Measurements from ENCODE around the gene ZNF70.

The ZNF70 gene

GRCh38 chr22:23783265-23784150, 32.6 kb upstream of the ZNF70 start:
- 84% methylated on average over 15 of the region's 15 CpGs for WGBS
- H3K27me3 ChIP-seq (ENCODE audit: control insufficient read depth in 1 of 2, insufficient read depth in 1 of 2, low read length in 2 of 2), result no peaks in the 10 kb centered on the region
- peak overlapping the region; percentile 11 to 86 for H3K18ac ChIP-seq (ENCODE audit: low read depth in 1 of 2, low read length in 2 of 2)
- H2AFZ ChIP-seq (ENCODE audit: low read depth, low read length), result no peak overlapping the region
- peak overlapping the region in 1 of 2 experiments; percentile 5 for H3K14ac ChIP-seq (ENCODE audit: low read length in 2 of 2)
- H3K4me1 ChIP-seq (ENCODE audit: control insufficient read depth, insufficient read depth, low read depth, low read length), result peaks cover 34% of the 10 kb centered on the region
- DNase-seq, result no peak
- no peak overlapping the region for H3K9ac ChIP-seq (ENCODE audit: low read length)
- H3K79me1 ChIP-seq (replicated peaks; ENCODE audit: low read length, poor library complexity, severe bottlenecking), result peaks cover 1% of the 10 kb centered on the region
- peak overlapping the region; percentile 94 for H2AK5ac ChIP-seq (ENCODE audit: low read length, severe bottlenecking)
- H2BK15ac ChIP-seq (ENCODE audit: low read depth, poor library complexity, severe bottlenecking), result peak overlapping the region; percentile 60
- peak overlapping the region in 1 of 2 experiments; percentile 9 for H3K4ac ChIP-seq (ENCODE audit: low read depth in 1 of 2, low read length in 2 of 2)
- no peaks in the 10 kb centered on the region for H3K9me3 ChIP-seq (ENCODE audit: control insufficient read depth, low read length)
- H4K8ac ChIP-seq (ENCODE audit: low read length), result peak overlapping the region; percentile 51
- peak overlapping the region; percentile 17 for H3K27ac ChIP-seq (ENCODE audit: low read length, poor library complexity, severe bottlenecking)
- H2BK5ac ChIP-seq (ENCODE audit: low read depth, low read length, poor library complexity, severe bottlenecking), result no peak overlapping the region
- peak overlapping the region; percentile 38 to 87 for H2BK12ac ChIP-seq (ENCODE audit: low read length in 2 of 2)
- no peak overlapping the region for H3K4me2 ChIP-seq (ENCODE audit: low read length, poor library complexity, severe bottlenecking)
- no peak overlapping the region for H3K23ac ChIP-seq (ENCODE audit: low read length in 2 of 2)
- H2BK120ac ChIP-seq (ENCODE audit: low read depth, low read length), result no peak overlapping the region
- H4K91ac ChIP-seq (ENCODE audit: low read length), result peak overlapping the region; percentile 64
- peaks cover 0 to 15% of the 10 kb centered on the region in 2 experiments for H3K36me3 ChIP-seq (ENCODE audit: control insufficient read depth in 1 of 2, insufficient read depth in 2 of 2, low read depth in 1 of 2, low read length in 2 of 2)
- no peak overlapping the region for H3K4me3 ChIP-seq (ENCODE audit: insufficient read depth in 1 of 2, low read depth in 1 of 2, low read length in 2 of 2)

- no peak overlapping the region for H3K4me3 ChIP-seq (ENCODE audit: insufficient read depth in 1 of 2, low read depth in 1 of 2, low read length in 2 of 2)
- H3K9ac ChIP-seq (ENCODE audit: low read length), result no peak overlapping the region
- H2BK5ac ChIP-seq (ENCODE audit: low read depth, low read length, poor library complexity, severe bottlenecking), result no peak overlapping the region
- H3K4me1 ChIP-seq (ENCODE audit: control insufficient read depth, insufficient read depth, low read depth, low read length), result peaks cover 38% of the 10 kb centered on the region
- H2AK5ac ChIP-seq (ENCODE audit: low read length, severe bottlenecking), result peak overlapping the region; percentile 8
- H2AFZ ChIP-seq (ENCODE audit: low read depth, low read length), result no peak overlapping the region
- no peak overlapping the region for H3K18ac ChIP-seq (ENCODE audit: low read depth in 1 of 2, low read length in 2 of 2)
- no peak overlapping the region for H2BK12ac ChIP-seq (ENCODE audit: low read length in 2 of 2)
- H3K79me1 ChIP-seq (replicated peaks; ENCODE audit: low read length, poor library complexity, severe bottlenecking), result peaks cover 1% of the 10 kb centered on the region
- WGBS, result 74% methylated on average over 1 of the region's 1 CpG
- no peak overlapping the region for H4K91ac ChIP-seq (ENCODE audit: low read length)
- H3K27me3 ChIP-seq (ENCODE audit: control insufficient read depth in 1 of 2, insufficient read depth in 1 of 2, low read length in 2 of 2), result no peaks in the 10 kb centered on the region
- H2BK15ac ChIP-seq (ENCODE audit: low read depth, poor library complexity, severe bottlenecking), result no peak overlapping the region
- H3K4me2 ChIP-seq (ENCODE audit: low read length, poor library complexity, severe bottlenecking), result no peak overlapping the region
- no peak for DNase-seq
- H3K4ac ChIP-seq (ENCODE audit: low read depth in 1 of 2, low read length in 2 of 2), result no peak overlapping the region
- no peak overlapping the region for H4K8ac ChIP-seq (ENCODE audit: low read length)
- no peaks in the 10 kb centered on the region for H3K9me3 ChIP-seq (ENCODE audit: control insufficient read depth, low read length)
- peaks cover 0 to 15% of the 10 kb centered on the region in 2 experiments for H3K36me3 ChIP-seq (ENCODE audit: control insufficient read depth in 1 of 2, insufficient read depth in 2 of 2, low read depth in 1 of 2, low read length in 2 of 2)
- H3K14ac ChIP-seq (ENCODE audit: low read length in 2 of 2), result no peak overlapping the region
- H3K27ac ChIP-seq (ENCODE audit: low read length, poor library complexity, severe bottlenecking), result no peak overlapping the region
- H2BK120ac ChIP-seq (ENCODE audit: low read depth, low read length), result no peak overlapping the region
- no peak overlapping the region for H3K23ac ChIP-seq (ENCODE audit: low read length in 2 of 2)
Measured at GRCh38 chr22:23782703-23783102, 31.8 kb upstream of the ZNF70 start.

- Histone ChIP-seq H3K4ac (ENCODE audit: low read depth in 1 of 2, low read length in 2 of 2) (no peak overlapping the region), H3K4me2 (ENCODE audit: low read length, poor library complexity, severe bottlenecking) (no peak overlapping the region)
Measured at GRCh38 chr22:23782252-23782651, 31.3 kb upstream of the ZNF70 start.

GRCh38 chr22:23781511-23782183, 30.7 kb upstream of the ZNF70 start:
- Histone ChIP-seq H3K79me1 (replicated peaks; ENCODE audit: low read length, poor library complexity, severe bottlenecking) (peaks cover 1% of the 10 kb centered on the region), H4K8ac (ENCODE audit: low read length) (peak overlapping the region; percentile 56)
- WGBS, result 66% methylated on average over 13 of the region's 14 CpGs

More at GRCh38 chr22:23782252-23782651, 31.3 kb upstream of the ZNF70 start:
- Histone ChIP-seq H3K18ac (ENCODE audit: low read depth in 1 of 2, low read length in 2 of 2) (peak overlapping the region in 1 of 2 experiments; percentile 63), H2BK120ac (ENCODE audit: low read depth, low read length) (no peak overlapping the region), H2AK5ac (ENCODE audit: low read length, severe bottlenecking) (peak overlapping the region; percentile 27), H3K9ac (ENCODE audit: low read length) (peak overlapping the region; percentile 7), H3K27ac (ENCODE audit: low read length, poor library complexity, severe bottlenecking) (no peak overlapping the region), H4K8ac (ENCODE audit: low read length) (no peak overlapping the region), H2BK15ac (ENCODE audit: low read depth, poor library complexity, severe bottlenecking) (no peak overlapping the region), H2BK12ac (ENCODE audit: low read length in 2 of 2) (peak overlapping the region in 1 of 2 experiments; percentile 60), H3K14ac (ENCODE audit: low read length in 2 of 2) (no peak overlapping the region), H3K4me1 (ENCODE audit: control insufficient read depth, insufficient read depth, low read depth, low read length) (peaks cover 39% of the 10 kb centered on the region), H3K36me3 (ENCODE audit: control insufficient read depth in 1 of 2, insufficient read depth in 2 of 2, low read depth in 1 of 2, low read length in 2 of 2) (peaks cover 0 to 15% of the 10 kb centered on the region in 2 experiments), H3K23ac (ENCODE audit: low read length in 2 of 2) (no peak overlapping the region), H3K79me1 (replicated peaks; ENCODE audit: low read length, poor library complexity, severe bottlenecking) (peaks cover 1% of the 10 kb centered on the region), H3K9me3 (ENCODE audit: control insufficient read depth, low read length) (no peaks in the 10 kb centered on the region), H3K27me3 (ENCODE audit: control insufficient read depth in 1 of 2, insufficient read depth in 1 of 2, low read length in 2 of 2) (no peaks in the 10 kb centered on the region), H2AFZ (ENCODE audit: low read depth, low read length) (no peak overlapping the region), H3K4me3 (ENCODE audit: insufficient read depth in 1 of 2, low read depth in 1 of 2, low read length in 2 of 2) (no peak overlapping the region), H2BK5ac (ENCODE audit: low read depth, low read length, poor library complexity, severe bottlenecking) (no peak overlapping the region), H4K91ac (ENCODE audit: low read length) (peak overlapping the region; percentile 44)
- 94% methylated on average over 16 of the region's 16 CpGs for WGBS
- DNase-seq, result no peak

More at GRCh38 chr22:23781511-23782183, 30.7 kb upstream of the ZNF70 start:
- Histone ChIP-seq H2BK15ac (ENCODE audit: low read depth, poor library complexity, severe bottlenecking) (peak overlapping the region; percentile 78), H2BK12ac (ENCODE audit: low read length in 2 of 2) (peak overlapping the region; percentile 49 to 60), H3K4ac (ENCODE audit: low read depth in 1 of 2, low read length in 2 of 2) (no peak overlapping the region), H3K27ac (ENCODE audit: low read length, poor library complexity, severe bottlenecking) (no peak overlapping the region), H3K4me2 (ENCODE audit: low read length, poor library complexity, severe bottlenecking) (no peak overlapping the region), H3K27me3 (ENCODE audit: control insufficient read depth in 1 of 2, insufficient read depth in 1 of 2, low read length in 2 of 2) (no peaks in the 10 kb centered on the region), H3K4me3 (ENCODE audit: insufficient read depth in 1 of 2, low read depth in 1 of 2, low read length in 2 of 2) (peak overlapping the region in 1 of 2 experiments; percentile 32), H3K36me3 (ENCODE audit: control insufficient read depth in 1 of 2, insufficient read depth in 2 of 2, low read depth in 1 of 2, low read length in 2 of 2) (peaks cover 0 to 15% of the 10 kb centered on the region in 2 experiments), H3K9ac (ENCODE audit: low read length) (peak overlapping the region; percentile 27), H2AFZ (ENCODE audit: low read depth, low read length) (no peak overlapping the region), H3K14ac (ENCODE audit: low read length in 2 of 2) (no peak overlapping the region), H3K18ac (ENCODE audit: low read depth in 1 of 2, low read length in 2 of 2) (peak overlapping the region; percentile 52 to 63), H3K23ac (ENCODE audit: low read length in 2 of 2) (no peak overlapping the region), H3K9me3 (ENCODE audit: control insufficient read depth, low read length) (no peaks in the 10 kb centered on the region), H4K91ac (ENCODE audit: low read length) (peak overlapping the region; percentile 77), H2BK5ac (ENCODE audit: low read depth, low read length, poor library complexity, severe bottlenecking) (no peak overlapping the region), H2BK120ac (ENCODE audit: low read depth, low read length) (no peak overlapping the region), H3K4me1 (ENCODE audit: control insufficient read depth, insufficient read depth, low read depth, low read length) (peaks cover 38% of the 10 kb centered on the region), H2AK5ac (ENCODE audit: low read length, severe bottlenecking) (peak overlapping the region; percentile 27)
- DNase-seq, result peak; percentile 55

All from mesenchymal stem cell (in vitro differentiated cells and primary cell).